ENCODE measurements around the gene CDC16.

DNA sequence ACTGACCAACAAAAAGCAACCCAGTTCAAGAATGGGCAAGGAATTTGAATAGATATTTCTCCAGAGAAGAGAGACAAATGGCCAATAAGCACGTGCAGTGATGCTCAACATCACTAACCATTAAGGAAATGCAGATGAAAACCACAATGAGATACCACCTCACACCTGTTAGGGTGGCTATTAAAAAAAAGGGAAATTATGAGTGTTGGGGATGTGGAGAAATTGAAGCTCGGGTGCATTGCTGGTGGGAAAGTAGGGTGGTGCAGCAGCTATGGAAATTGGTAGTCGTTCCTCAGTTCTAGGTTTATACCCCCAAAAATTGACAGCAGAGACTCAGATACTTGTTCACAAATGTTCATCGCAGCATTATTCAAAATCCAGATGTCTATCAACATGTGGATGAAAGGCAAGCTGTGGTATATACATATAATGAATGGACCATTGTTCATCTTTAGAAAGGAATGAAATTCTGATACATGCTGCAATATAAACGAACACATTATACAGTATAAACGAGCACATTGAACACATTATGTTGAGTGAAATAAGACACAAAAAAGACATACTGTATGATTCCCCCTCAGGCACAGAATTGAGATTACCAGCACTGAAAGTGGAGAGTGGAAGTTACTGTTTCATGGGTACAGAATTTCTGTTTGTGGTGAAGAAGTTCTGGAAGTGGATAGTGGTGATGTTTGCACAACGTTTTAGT, 80.5 kb downstream of the CDC16 start:
- no peak for TF ChIP-seq SP2 (IDR thresholded peaks at IDR 0.05; ENCODE audit: extremely low read depth, low read depth, low read length, poor library complexity, severe bottlenecking)
- no peak for TF ChIP-seq KDM1A (IDR thresholded peaks at IDR 0.05)
- no peak for TF ChIP-seq ZNF224 (CRISPR knock-in tag; IDR thresholded peaks at IDR 0.05)
- TF ChIP-seq TBP (optimal IDR thresholded peaks at IDR 0.05; ENCODE audit: low read depth, low read length) = no peak
- TF ChIP-seq, protein P1, sequence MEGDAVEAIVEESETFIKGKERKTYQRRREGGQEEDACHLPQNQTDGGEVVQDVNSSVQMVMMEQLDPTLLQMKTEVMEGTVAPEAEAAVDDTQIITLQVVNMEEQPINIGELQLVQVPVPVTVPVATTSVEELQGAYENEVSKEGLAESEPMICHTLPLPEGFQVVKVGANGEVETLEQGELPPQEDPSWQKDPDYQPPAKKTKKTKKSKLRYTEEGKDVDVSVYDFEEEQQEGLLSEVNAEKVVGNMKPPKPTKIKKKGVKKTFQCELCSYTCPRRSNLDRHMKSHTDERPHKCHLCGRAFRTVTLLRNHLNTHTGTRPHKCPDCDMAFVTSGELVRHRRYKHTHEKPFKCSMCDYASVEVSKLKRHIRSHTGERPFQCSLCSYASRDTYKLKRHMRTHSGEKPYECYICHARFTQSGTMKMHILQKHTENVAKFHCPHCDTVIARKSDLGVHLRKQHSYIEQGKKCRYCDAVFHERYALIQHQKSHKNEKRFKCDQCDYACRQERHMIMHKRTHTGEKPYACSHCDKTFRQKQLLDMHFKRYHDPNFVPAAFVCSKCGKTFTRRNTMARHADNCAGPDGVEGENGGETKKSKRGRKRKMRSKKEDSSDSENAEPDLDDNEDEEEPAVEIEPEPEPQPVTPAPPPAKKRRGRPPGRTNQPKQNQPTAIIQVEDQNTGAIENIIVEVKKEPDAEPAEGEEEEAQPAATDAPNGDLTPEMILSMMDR (IDR thresholded peaks at IDR 0.05 in 2 of 3, conservative IDR thresholded peaks at IDR 0.05 in 1 of 3; ENCODE audit: insufficient read depth in 2 of 3, low read depth in 1 of 3, low read length in 3 of 3) = no peak
- TF ChIP-seq, protein P2, sequence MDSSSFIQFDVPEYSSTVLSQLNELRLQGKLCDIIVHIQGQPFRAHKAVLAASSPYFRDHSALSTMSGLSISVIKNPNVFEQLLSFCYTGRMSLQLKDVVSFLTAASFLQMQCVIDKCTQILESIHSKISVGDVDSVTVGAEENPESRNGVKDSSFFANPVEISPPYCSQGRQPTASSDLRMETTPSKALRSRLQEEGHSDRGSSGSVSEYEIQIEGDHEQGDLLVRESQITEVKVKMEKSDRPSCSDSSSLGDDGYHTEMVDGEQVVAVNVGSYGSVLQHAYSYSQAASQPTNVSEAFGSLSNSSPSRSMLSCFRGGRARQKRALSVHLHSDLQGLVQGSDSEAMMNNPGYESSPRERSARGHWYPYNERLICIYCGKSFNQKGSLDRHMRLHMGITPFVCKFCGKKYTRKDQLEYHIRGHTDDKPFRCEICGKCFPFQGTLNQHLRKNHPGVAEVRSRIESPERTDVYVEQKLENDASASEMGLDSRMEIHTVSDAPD (CRISPR knock-in tag; IDR thresholded peaks at IDR 0.05) = no peak
- no peak for TF ChIP-seq GABPB1 (CRISPR knock-in tag; IDR thresholded peaks at IDR 0.05)
- TF ChIP-seq, protein P3, sequence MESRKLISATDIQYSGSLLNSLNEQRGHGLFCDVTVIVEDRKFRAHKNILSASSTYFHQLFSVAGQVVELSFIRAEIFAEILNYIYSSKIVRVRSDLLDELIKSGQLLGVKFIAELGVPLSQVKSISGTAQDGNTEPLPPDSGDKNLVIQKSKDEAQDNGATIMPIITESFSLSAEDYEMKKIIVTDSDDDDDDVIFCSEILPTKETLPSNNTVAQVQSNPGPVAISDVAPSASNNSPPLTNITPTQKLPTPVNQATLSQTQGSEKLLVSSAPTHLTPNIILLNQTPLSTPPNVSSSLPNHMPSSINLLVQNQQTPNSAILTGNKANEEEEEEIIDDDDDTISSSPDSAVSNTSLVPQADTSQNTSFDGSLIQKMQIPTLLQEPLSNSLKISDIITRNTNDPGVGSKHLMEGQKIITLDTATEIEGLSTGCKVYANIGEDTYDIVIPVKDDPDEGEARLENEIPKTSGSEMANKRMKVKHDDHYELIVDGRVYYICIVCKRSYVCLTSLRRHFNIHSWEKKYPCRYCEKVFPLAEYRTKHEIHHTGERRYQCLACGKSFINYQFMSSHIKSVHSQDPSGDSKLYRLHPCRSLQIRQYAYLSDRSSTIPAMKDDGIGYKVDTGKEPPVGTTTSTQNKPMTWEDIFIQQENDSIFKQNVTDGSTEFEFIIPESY (CRISPR knock-in tag; IDR thresholded peaks at IDR 0.05) = no peak
- no peak for TF ChIP-seq SMAD1 (IDR thresholded peaks at IDR 0.05; ENCODE audit: low read depth, low read length, partially characterized antibody)
